ENCODE data around the gene MAP3K3. TPM values are rescaled to one million over a fixed set of nuclear protein-coding genes. Genes with fewer than 3 reads are reported as not detected.

MAP3K3 gene
- total and polyA plus RNA-seq, 10 of the 15 experiments (the other 5 are each of a cell fraction or from before 2014, with no cell fraction given): 1.6 to 24.1 (median 15.0) TPM

DNA sequence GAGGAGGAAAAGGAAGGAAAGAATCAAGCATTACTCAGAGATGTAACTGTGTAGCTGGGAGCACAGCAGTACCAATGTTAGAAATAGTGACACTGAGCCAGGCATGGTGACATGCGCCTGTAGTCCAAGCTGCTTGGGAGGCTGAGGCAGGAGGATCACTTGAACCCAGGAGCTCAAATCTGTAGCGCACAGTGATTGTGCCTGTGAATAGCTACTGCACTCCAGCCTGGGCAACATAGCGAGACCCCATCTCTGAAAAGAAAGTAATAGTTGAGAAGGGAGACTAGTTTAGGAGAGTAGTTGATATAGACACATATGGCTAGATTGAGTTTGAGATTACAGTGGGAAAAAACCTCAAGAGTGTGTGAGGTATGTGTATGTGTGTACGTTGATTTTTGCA, 17.8 kb downstream of the MAP3K3 start:
- no peaks in the 10 kb centered on the region for H3K27me3 ChIP-seq (replicated peaks in 1 of 2; ENCODE audit: control insufficient read depth in 2 of 2, insufficient read depth in 2 of 2, low read length in 1 of 2)
- TF ChIP-seq RB1 (IDR thresholded peaks at IDR 0.05; ENCODE audit: borderline replicate concordance) (no peak), RAD21 (IDR thresholded peaks at IDR 0.05; ENCODE audit: insufficient read depth, low read depth, low read length) (no peak), SMC3 (IDR thresholded peaks at IDR 0.05; ENCODE audit: borderline replicate concordance, low read length) (no peak), BRCA1 (IDR thresholded peaks at IDR 0.05; ENCODE audit: low read depth, low read length) (no peak), RAD51 (IDR thresholded peaks at IDR 0.05) (no peak), MEF2A (IDR thresholded peaks at IDR 0.05; ENCODE audit: insufficient read depth, low read depth, low read length) (no peak), SP1 (IDR thresholded peaks at IDR 0.05; ENCODE audit: low read depth, low read length) (no peak), PAX5 (IDR thresholded peaks at IDR 0.05; ENCODE audit: borderline replicate concordance, low read depth, low read length) (no peak), TCF3 (IDR thresholded peaks at IDR 0.05; ENCODE audit: borderline replicate concordance, insufficient read depth, low read depth, low read length) (no peak), BHLHE40 (IDR thresholded peaks at IDR 0.05; ENCODE audit: borderline replicate concordance in 1 of 2, low read depth in 2 of 2, low read length in 1 of 2) (no peak), PAX8 (IDR thresholded peaks at IDR 0.05) (no peak), POLR2AphosphoS5 (IDR thresholded peaks at IDR 0.05; ENCODE audit: low read length) (no peak), ASH2L (IDR thresholded peaks at IDR 0.05; ENCODE audit: borderline replicate concordance, low read depth) (no peak), WRNIP1 (IDR thresholded peaks at IDR 0.05; ENCODE audit: borderline replicate concordance, low read depth, low read length) (no peak)
- no peak overlapping the region for H3K27ac ChIP-seq (ENCODE audit: control insufficient read depth, insufficient read depth)
- no peaks in the 10 kb centered on the region for H3K79me2 ChIP-seq (ENCODE audit: control insufficient read depth, insufficient read depth, low read length)
- H3K4me1 ChIP-seq (ENCODE audit: control insufficient read depth, insufficient read depth, low read length): 0 out of 2 replicates have a peak, but pooled peaks cover under 1% of the 10 kb centered on the region
- CTCF ChIA-PET: no interaction called here
- ATAC-seq: no peak
- RAD21 ChIA-PET (ENCODE audit: unreplicated experiment): interaction anchor here (1.2 kb wide), 1 partner anchor 10 kb away, joined by 4 read pairs; no protein-coding TSS in a partner anchor
- H2AFZ ChIP-seq (ENCODE audit: control insufficient read depth, low read depth, low read length): no peak overlapping the region
- no peaks in the 10 kb centered on the region for H4K20me1 ChIP-seq (ENCODE audit: control insufficient read depth, insufficient read depth)
- H3K9ac ChIP-seq (ENCODE audit: control insufficient read depth, insufficient read depth, low read length): no peak overlapping the region
- no TSS peak for BruUV-seq (replicated peaks)
- H3K4me2 ChIP-seq (ENCODE audit: control insufficient read depth, insufficient read depth): no peak overlapping the region
- no peak for DNase-seq (ENCODE audit: low read depth, low spot score)
- in situ Hi-C loops (cut with MboI): no loop called here
- SMC1A ChIA-PET (ENCODE audit: uncharacterized antibody, unreplicated experiment): no interaction called here
- H3K4me3 ChIP-seq: no peak overlapping the region
- WGBS (ENCODE audit: insufficient coverage, insufficient replicate concordance, low lambda C conversion rate, missing lambda C conversion rate): 100% methylated on average over 4 of the region's 4 CpGs
- H3K36me3 ChIP-seq (ENCODE audit: control insufficient read depth in 2 of 2, insufficient read depth in 2 of 2, low read length in 1 of 2): peaks cover 4 to 9% of the 10 kb centered on the region in 2 experiments; a peak in 3 of 4 replicates
- no peaks in the 10 kb centered on the region for H3K9me3 ChIP-seq (replicated peaks; ENCODE audit: control insufficient read depth, insufficient read depth, low read length)
- intact Hi-C loops (cut with micrococcal nuclease; ENCODE audit: unreplicated experiment): no loop called here
- FAIRE-seq: no peak
- POLR2A ChIA-PET: interaction anchor here (0.5 to 0.6 kb wide), 2 partner anchors 38 to 54 kb away, joined by 3 to 4 read pairs; no protein-coding TSS in a partner anchor

Data from GM12878 (cell line).